ENCODE results near the gene TMOD1.

Gene TMOD1

DNA sequence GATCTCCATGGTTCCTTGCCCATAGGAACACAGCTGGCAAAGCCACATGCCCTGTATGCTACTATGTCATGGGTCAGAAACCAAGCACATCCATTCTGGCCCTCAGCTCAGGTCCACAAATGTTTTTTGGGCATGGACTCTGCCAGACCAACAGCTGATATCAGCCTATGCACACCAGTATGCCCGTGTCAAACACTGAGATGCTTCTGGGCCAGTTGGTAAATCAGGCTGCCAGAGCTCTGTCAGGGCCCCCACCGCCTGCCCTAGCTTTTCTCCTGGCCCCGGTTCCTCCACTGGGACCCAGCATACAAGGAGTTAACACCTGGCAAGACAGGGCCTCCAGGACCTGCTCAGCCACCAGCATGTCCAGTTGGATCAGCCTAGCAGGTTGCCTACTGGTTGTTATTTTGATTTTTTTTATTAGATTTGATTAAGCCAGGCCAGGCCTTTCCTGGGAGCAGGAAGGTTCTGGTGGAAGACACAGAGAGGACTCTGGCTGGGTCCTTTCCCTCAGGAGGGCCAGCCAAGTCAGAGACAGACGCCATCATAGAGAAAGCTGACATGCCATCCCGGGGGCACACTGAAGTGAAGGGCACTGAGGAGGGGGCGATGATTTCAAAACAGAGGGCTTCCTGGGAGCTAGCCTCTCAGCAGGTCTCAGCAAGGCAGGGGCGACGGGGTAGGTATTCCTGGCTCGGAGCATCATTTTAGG lies 65.9 kb downstream of the TMOD1 start:
- Histone ChIP-seq H3K9ac (ENCODE audit: low read depth, low read length) (no peak overlapping the region), H4K20me1 (ENCODE audit: insufficient read depth, low read length) (no peaks in the 10 kb centered on the region)
- no peak for ATAC-seq (ENCODE audit: insufficient read depth, low read depth)

GRCh38 chr9:97567894-97568202 lies 66.4 kb downstream of the TMOD1 start:
- H3K27ac ChIP-seq (ENCODE audit: low read length), result no peak overlapping the region
- no peaks in the 10 kb centered on the region for H3K79me2 ChIP-seq (ENCODE audit: insufficient read depth, low read length)
- H3K27me3 ChIP-seq (ENCODE audit: insufficient read depth, low read length, poor library complexity), result no peaks in the 10 kb centered on the region
- H2AFZ ChIP-seq (ENCODE audit: low read depth, low read length), result no peak overlapping the region
- H3K4me1 ChIP-seq (ENCODE audit: insufficient read depth, low read length), result 0 out of 2 replicates have a peak, but pooled peaks cover 4% of the 10 kb centered on the region
- no peak overlapping the region for H3K4me2 ChIP-seq (ENCODE audit: insufficient read depth, low read length)
- ATAC-seq (ENCODE audit: insufficient read depth, low read depth) (no peak), DNase-seq (no peak)
- no peaks in the 10 kb centered on the region for H4K20me1 ChIP-seq (ENCODE audit: insufficient read depth, low read length)
- H3K36me3 ChIP-seq (ENCODE audit: insufficient read depth, low read length), result no peaks in the 10 kb centered on the region
- H3K4me3 ChIP-seq (ENCODE audit: low read depth in 1 of 2, low read length in 2 of 2), result no peak overlapping the region
- no peaks in the 10 kb centered on the region for H3K9me3 ChIP-seq (ENCODE audit: insufficient read depth, low read length, severe bottlenecking)
- no peak overlapping the region for H3K9ac ChIP-seq (ENCODE audit: low read depth, low read length)
- no peak for TF ChIP-seq EZH2 (IDR thresholded peaks at IDR 0.05; ENCODE audit: borderline replicate concordance, low read depth, low read length, severe bottlenecking)
- no peak for TF ChIP-seq CTCF (IDR thresholded peaks at IDR 0.05; ENCODE audit: borderline replicate concordance, extremely low read depth, low read length, poor library complexity, severe bottlenecking)

More for the DNA sequence above, 65.9 kb downstream of the TMOD1 start:
- H3K4me3 ChIP-seq (ENCODE audit: low read depth in 1 of 2, low read length in 2 of 2), result no peak overlapping the region
- no peak overlapping the region for H2AFZ ChIP-seq (ENCODE audit: low read depth, low read length)
- TF ChIP-seq CTCF (IDR thresholded peaks at IDR 0.05; ENCODE audit: borderline replicate concordance, extremely low read depth, low read length, poor library complexity, severe bottlenecking) (no peak), EZH2 (IDR thresholded peaks at IDR 0.05; ENCODE audit: borderline replicate concordance, low read depth, low read length, severe bottlenecking) (no peak)
- no peak overlapping the region for H3K4me2 ChIP-seq (ENCODE audit: insufficient read depth, low read length)
- 0 out of 2 replicates have a peak, but pooled peaks cover 4% of the 10 kb centered on the region for H3K4me1 ChIP-seq (ENCODE audit: insufficient read depth, low read length)
- H3K36me3 ChIP-seq (ENCODE audit: insufficient read depth, low read length), result no peaks in the 10 kb centered on the region
- no peak for DNase-seq
- H3K27me3 ChIP-seq (ENCODE audit: insufficient read depth, low read length, poor library complexity), result no peaks in the 10 kb centered on the region
- no peak overlapping the region for H3K27ac ChIP-seq (ENCODE audit: low read length)
- no peaks in the 10 kb centered on the region for H3K79me2 ChIP-seq (ENCODE audit: insufficient read depth, low read length)
- no peaks in the 10 kb centered on the region for H3K9me3 ChIP-seq (ENCODE audit: insufficient read depth, low read length, severe bottlenecking)

DNA sequence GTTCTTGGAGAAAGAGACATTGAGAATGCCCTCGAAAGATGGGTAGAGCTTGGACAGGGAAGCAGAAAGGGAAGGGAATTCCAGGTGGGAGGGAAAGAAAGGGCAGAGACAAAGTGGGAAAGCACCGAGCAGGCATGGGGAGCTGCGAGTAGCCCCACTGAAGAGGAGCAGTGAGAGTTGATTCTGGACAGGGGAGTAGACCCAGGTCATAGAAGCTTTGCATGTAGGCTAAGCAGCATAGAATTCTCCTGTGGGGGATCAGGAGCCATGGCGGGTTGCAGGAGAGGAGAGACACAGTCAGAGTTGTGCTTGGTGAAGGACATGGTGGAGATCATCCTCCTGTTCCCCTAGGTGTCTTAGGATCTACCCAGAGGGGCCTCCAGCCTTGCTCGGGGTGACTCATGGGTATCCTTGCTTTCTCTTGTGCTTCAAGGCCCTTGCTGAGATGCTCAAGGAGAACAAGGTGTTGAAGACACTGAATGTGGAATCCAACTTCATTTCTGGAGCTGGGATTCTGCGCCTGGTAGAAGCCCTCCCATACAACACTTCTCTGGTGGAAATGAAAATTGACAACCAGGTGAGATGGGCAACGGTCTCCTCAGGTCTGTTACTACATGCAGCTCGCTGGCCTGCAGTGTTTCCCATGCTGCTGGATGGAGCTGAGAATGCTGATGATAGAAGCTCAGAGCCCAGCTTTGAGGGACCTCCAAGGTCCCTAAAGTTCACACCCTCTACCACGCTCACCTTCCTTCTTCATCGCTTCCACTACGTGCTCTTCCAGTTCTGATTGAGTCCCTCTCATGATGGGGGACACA lies 67.2 kb downstream of the TMOD1 start:
- TF ChIP-seq CTCF (IDR thresholded peaks at IDR 0.05; ENCODE audit: borderline replicate concordance, extremely low read depth, low read length, poor library complexity, severe bottlenecking) (no peak), EZH2 (IDR thresholded peaks at IDR 0.05; ENCODE audit: borderline replicate concordance, low read depth, low read length, severe bottlenecking) (no peak)

More for the DNA sequence above, 67.2 kb downstream of the TMOD1 start:
- no peak overlapping the region for H3K4me3 ChIP-seq (ENCODE audit: low read depth in 1 of 2, low read length in 2 of 2)
- ATAC-seq (ENCODE audit: insufficient read depth, low read depth) (no peak), DNase-seq (no peak)
- H3K36me3 ChIP-seq (ENCODE audit: insufficient read depth, low read length), result no peaks in the 10 kb centered on the region
- no peak overlapping the region for H2AFZ ChIP-seq (ENCODE audit: low read depth, low read length)
- no peaks in the 10 kb centered on the region for H3K9me3 ChIP-seq (ENCODE audit: insufficient read depth, low read length, severe bottlenecking)
- H4K20me1 ChIP-seq (ENCODE audit: insufficient read depth, low read length), result no peaks in the 10 kb centered on the region
- no peaks in the 10 kb centered on the region for H3K79me2 ChIP-seq (ENCODE audit: insufficient read depth, low read length)
- H3K27ac ChIP-seq (ENCODE audit: low read length), result no peak overlapping the region
- no peaks in the 10 kb centered on the region for H3K27me3 ChIP-seq (ENCODE audit: insufficient read depth, low read length, poor library complexity)
- H3K4me2 ChIP-seq (ENCODE audit: insufficient read depth, low read length), result no peak overlapping the region
- 0 out of 2 replicates have a peak, but pooled peaks cover 4% of the 10 kb centered on the region for H3K4me1 ChIP-seq (ENCODE audit: insufficient read depth, low read length)
- no peak overlapping the region for H3K9ac ChIP-seq (ENCODE audit: low read depth, low read length)
